ENCODE results near the gene CFAP54.

DNA sequence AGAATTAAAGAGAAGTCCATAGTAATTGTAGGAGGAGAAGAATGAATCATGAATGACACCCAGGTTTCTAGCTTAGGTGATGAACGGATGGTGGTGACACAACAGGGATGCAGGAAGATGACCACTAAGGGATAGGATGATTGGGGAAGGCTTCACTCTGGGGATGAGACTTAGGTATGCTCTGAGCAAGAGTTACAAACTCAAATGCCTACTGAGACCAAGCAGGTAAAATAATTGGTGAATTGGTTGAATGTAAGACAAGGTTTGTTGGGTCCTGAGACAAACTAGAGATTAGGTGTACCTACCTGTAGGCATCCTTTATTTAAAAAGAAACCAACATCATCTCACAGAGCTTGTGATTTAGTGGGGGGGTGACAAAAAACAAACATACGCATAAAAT is 116.3 kb downstream of the CFAP54 start:
- TF ChIP-seq CTCF (IDR thresholded peaks at IDR 0.05; ENCODE audit: low read depth, low read length) (no peak), POLR2A (IDR thresholded peaks at IDR 0.05; ENCODE audit: extremely low read depth, insufficient read length) (no peak), MYC (IDR thresholded peaks at IDR 0.05; ENCODE audit: low read depth, low read length) (no peak), MAX (IDR thresholded peaks at IDR 0.05; ENCODE audit: low read depth, low read length) (no peak)
